Transverse colon (tissue), 3 donors: Measurements from ENCODE around the gene UBE2E2.

Experiments
- CTCF ChIP-seq, 5 experiments: fragments of 200-600 bp in 3 of 5; fragments of 450-650 bp in 2 of 5; sonication (generic) in 3 of 5; IDR thresholded peaks; 1 replicate in 2 of 5; 2 replicates in 3 of 5; pipeline ENCODE4 v1.5.1; 2016 to 2017; ENCODE audit warnings: antibody characterized with exemption in 5 of 5, inconsistent platforms in 3 of 5, mild to moderate bottlenecking in 2 of 5, moderate library complexity in 1 of 5
- POLR2A ChIP-seq: fragments of 450-650 bp; IDR thresholded peaks from one replicate; pipeline ENCODE4 v1.6.1; 2016; ENCODE audit warnings: antibody characterized with exemption, mild to moderate bottlenecking, moderate library complexity

DNA sequence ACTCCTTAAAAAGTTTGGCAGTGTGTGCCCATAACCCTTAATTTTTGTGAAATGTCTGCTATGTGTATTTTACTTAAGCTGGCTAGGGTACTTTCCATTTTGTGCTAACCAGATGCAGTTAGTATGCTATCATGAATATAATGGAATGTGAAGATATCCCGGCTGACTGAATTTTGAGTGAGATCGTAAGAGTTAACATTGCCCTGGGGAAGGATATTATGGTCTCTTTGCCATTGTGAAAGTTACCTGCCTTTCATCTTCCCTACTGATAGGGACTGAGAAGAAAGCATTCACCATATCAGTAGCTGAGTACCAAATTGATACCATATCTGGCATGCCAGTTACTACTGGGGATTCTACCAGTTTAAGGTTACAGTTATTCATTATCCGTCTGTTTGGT lies 243.2 kb downstream of the UBE2E2 start:
- TF ChIP-seq CTCF (IDR thresholded peaks at IDR 0.05), result no peak
- no peak for TF ChIP-seq POLR2A
